Colonic mucosa (tissue), 4 donors: ENCODE data around the gene PSMB5. TPM values are rescaled to one million over a fixed set of nuclear protein-coding genes. Genes with fewer than 3 reads are reported as not detected.

Experiments used
- DNase-seq: peaks from one replicate; pipeline ENCODE4 v3.0.0-alpha.2; 2020
- H3K27ac ChIP-seq: fragments of 200-600 bp; one replicate; pipeline ENCODE4 v1.8.0; 2021
- H3K27me3 ChIP-seq: fragments of 200-600 bp; one replicate; pipeline ENCODE4 v1.8.0; 2021
- H3K36me3 ChIP-seq: fragments of 200-600 bp; one replicate; pipeline ENCODE4 v1.8.0; 2021
- H3K4me1 ChIP-seq: fragments of 200-600 bp; one replicate; pipeline ENCODE4 v1.8.0; 2021; ENCODE audit warnings: mild to moderate bottlenecking
- H3K4me3 ChIP-seq: fragments of 200-600 bp; one replicate; pipeline ENCODE4 v1.8.0; 2021
- H3K9ac ChIP-seq, 2 donors: one replicate each; pipeline ENCODE4 v1.7.0; 2013; ENCODE audit warnings: control low read depth in 2 of 2, low read depth in 2 of 2, low read length in 2 of 2
- H3K9me3 ChIP-seq: fragments of 200-600 bp; one replicate; pipeline ENCODE4 v1.8.0; 2021
- CTCF ChIP-seq: fragments of 200-600 bp; IDR thresholded peaks from one replicate; pipeline ENCODE4 v1.8.0; 2022; ENCODE audit warnings: antibody characterized with exemption, mild to moderate bottlenecking
- intact Hi-C: fragments of 100-400 bp; cut with DNase I; formaldehyde crosslinking; loops from one replicate; pipeline ENCODE4 v1.14.1; 2022
- total RNA-seq, 2 donors: library from RNA; stranded (reverse); fragmentation: NEBNext Ultra II Directional in 1 of 2; extraction: Animal tissue kit (Norgen Biotek cat#: 25700) in 1 of 2; gene quantifications; one replicate each; pipeline ENCODE4 v1.2.1, GENCODE V29; 2021
- donor health status: healthy.
- donor health status: DM: no; HTN: no; CAD: no.
- donor health status: DM: no; HTN: no; CAD: no.

The PSMB5 gene
- total RNA-seq, 2 donors from 2014 or later, result 99.7 to 137 TPM

- Histone ChIP-seq H3K9ac (no peak overlapping the region), H3K27ac (no peak overlapping the region), H3K27me3 (no peaks in the 10 kb centered on the region), H3K9me3 (no peaks in the 10 kb centered on the region), H3K4me3 (no peak overlapping the region), H3K36me3 (no peaks in the 10 kb centered on the region), H3K4me1 (no peaks in the 10 kb centered on the region)
- intact Hi-C loops, result no loop called here
- no peak for DNase-seq
- TF ChIP-seq CTCF, result no peak
These were observed 8.4 kb upstream of the PSMB5 start for GRCh38 chr14:23043145-23043544.

GRCh38 chr14:23042162-23042965 is 7.7 kb upstream of the PSMB5 start, which contains the start of gene PSMB11:
Gene PSMB11, plus strand, starts transcription at chr14:23042212. Its CDS starts 14 bp downstream, at chr14:23042226.
- DNase-seq, result no peak
- intact Hi-C loops, result no loop called here

GRCh38 chr14:23041729-23042128 is 7.0 kb upstream of the PSMB5 start:
- DNase-seq, result no peak
- intact Hi-C loops, result no loop called here
- Histone ChIP-seq H3K36me3 (no peaks in the 10 kb centered on the region), H3K9me3 (no peaks in the 10 kb centered on the region), H3K27ac (no peak overlapping the region), H3K4me3 (no peak overlapping the region), H3K27me3 (no peaks in the 10 kb centered on the region), H3K9ac (no peak overlapping the region), H3K4me1 (no peaks in the 10 kb centered on the region)
- TF ChIP-seq CTCF, result no peak

More at GRCh38 chr14:23042162-23042965, 7.7 kb upstream of the PSMB5 start, which contains the start of gene PSMB11:
- Histone ChIP-seq H3K9me3 (no peaks in the 10 kb centered on the region), H3K27ac (no peak within 1 kb of the TSS), H3K4me3 (no peak within 1 kb of the TSS), H3K4me1 (no peaks in the 10 kb centered on the region), H3K27me3 (no peaks in the 10 kb centered on the region), H3K9ac (no peak within 1 kb of the TSS), H3K36me3 (no peaks in the 10 kb centered on the region)
- TF ChIP-seq CTCF, result no peak

GRCh38 chr14:23040100-23040499 is 5.4 kb upstream of the PSMB5 start:
- intact Hi-C loops, result no loop called here
- no peak overlapping the region for H3K4me3 ChIP-seq
- no peak for DNase-seq
- H3K9ac ChIP-seq, result no peak overlapping the region
- no peak overlapping the region for H3K27ac ChIP-seq
- no peak for TF ChIP-seq CTCF
- no peaks in the 10 kb centered on the region for H3K9me3 ChIP-seq
- no peaks in the 10 kb centered on the region for H3K36me3 ChIP-seq
- no peaks in the 10 kb centered on the region for H3K27me3 ChIP-seq
- no peaks in the 10 kb centered on the region for H3K4me1 ChIP-seq

GRCh38 chr14:23035303-23036144 is 824 bp upstream of the PSMB5 start:
- intact Hi-C loops, result loop anchor here (5.0 kb wide), 1 partner anchor 38 kb away; no protein-coding TSS in a partner anchor
- Histone ChIP-seq H3K27ac (peak overlapping the region; percentile 88), H3K9me3 (no peaks in the 10 kb centered on the region), H3K4me3 (peak overlapping the region; percentile 57), H3K36me3 (peaks cover 12% of the 10 kb centered on the region), H3K4me1 (peaks cover 9% of the 10 kb centered on the region), H3K9ac (peak overlapping the region; percentile 70 to 93), H3K27me3 (no peaks in the 10 kb centered on the region)
- TF ChIP-seq CTCF, result no peak
- no peak for DNase-seq
